Immature natural killer cell (primary cell): Measurements from ENCODE around the gene ST6GALNAC6. TPM values are rescaled to one million over a fixed set of nuclear protein-coding genes. Genes with fewer than 3 reads are reported as not detected.

Experiments
- DNase-seq, 3 donors: peaks; one replicate each; pipeline ENCODE4 v3.0.0; 2022; ENCODE audit warnings: mixed read lengths in 1 of 3
- H3K27ac Mint-ChIP-seq, 6 donors: one replicate each; pipeline ENCODE4 v1.8.0; 2020; ENCODE audit warnings: mixed read lengths in 6 of 6, mild to moderate bottlenecking in 5 of 6, inconsistent platforms in 4 of 6, moderate library complexity in 3 of 6
- H3K27me3 Mint-ChIP-seq, 3 donors: one replicate each; pipeline ENCODE4 v1.8.0; 2020 to 2021; ENCODE audit warnings: low read depth in 3 of 3, mild to moderate bottlenecking in 3 of 3, mixed read lengths in 3 of 3, moderate library complexity in 3 of 3, inconsistent platforms in 1 of 3
- H3K36me3 Mint-ChIP-seq, 3 donors: one replicate each; pipeline ENCODE4 v1.8.0; 2020; ENCODE audit warnings: mixed read lengths in 3 of 3, inconsistent platforms in 2 of 3, mild to moderate bottlenecking in 2 of 3
- H3K4me1 Mint-ChIP-seq, 2 donors: one replicate each; pipeline ENCODE4 v1.8.0; 2020; ENCODE audit warnings: inconsistent platforms in 2 of 2, mild to moderate bottlenecking in 2 of 2, mixed read lengths in 2 of 2, moderate library complexity in 1 of 2
- H3K4me3 Mint-ChIP-seq, 5 donors: one replicate each; pipeline ENCODE4 v1.8.0; 2020; ENCODE audit warnings: mild to moderate bottlenecking in 5 of 5, mixed read lengths in 5 of 5, inconsistent platforms in 3 of 5, moderate library complexity in 3 of 5
- H3K9me3 Mint-ChIP-seq, 6 donors: one replicate each; pipeline ENCODE4 v1.8.0; 2020; ENCODE audit warnings: mild to moderate bottlenecking in 6 of 6, mixed read lengths in 6 of 6, inconsistent platforms in 4 of 6, moderate library complexity in 3 of 6
- polyA plus RNA-seq, 3 donors: library from polyadenylated mRNA; unstranded; fragments of 300-500 nt; fragmentation: Illumina TruSeq; gene quantifications; one replicate each; pipeline ENCODE4 v1.2.3, GENCODE V29; 2021

Gene ST6GALNAC6, protein sequence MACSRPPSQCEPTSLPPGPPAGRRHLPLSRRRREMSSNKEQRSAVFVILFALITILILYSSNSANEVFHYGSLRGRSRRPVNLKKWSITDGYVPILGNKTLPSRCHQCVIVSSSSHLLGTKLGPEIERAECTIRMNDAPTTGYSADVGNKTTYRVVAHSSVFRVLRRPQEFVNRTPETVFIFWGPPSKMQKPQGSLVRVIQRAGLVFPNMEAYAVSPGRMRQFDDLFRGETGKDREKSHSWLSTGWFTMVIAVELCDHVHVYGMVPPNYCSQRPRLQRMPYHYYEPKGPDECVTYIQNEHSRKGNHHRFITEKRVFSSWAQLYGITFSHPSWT
- 10 to 100 TPM; 84.0 to 97.8 (median 94.1) TPM for polyA plus RNA-seq

DNA sequence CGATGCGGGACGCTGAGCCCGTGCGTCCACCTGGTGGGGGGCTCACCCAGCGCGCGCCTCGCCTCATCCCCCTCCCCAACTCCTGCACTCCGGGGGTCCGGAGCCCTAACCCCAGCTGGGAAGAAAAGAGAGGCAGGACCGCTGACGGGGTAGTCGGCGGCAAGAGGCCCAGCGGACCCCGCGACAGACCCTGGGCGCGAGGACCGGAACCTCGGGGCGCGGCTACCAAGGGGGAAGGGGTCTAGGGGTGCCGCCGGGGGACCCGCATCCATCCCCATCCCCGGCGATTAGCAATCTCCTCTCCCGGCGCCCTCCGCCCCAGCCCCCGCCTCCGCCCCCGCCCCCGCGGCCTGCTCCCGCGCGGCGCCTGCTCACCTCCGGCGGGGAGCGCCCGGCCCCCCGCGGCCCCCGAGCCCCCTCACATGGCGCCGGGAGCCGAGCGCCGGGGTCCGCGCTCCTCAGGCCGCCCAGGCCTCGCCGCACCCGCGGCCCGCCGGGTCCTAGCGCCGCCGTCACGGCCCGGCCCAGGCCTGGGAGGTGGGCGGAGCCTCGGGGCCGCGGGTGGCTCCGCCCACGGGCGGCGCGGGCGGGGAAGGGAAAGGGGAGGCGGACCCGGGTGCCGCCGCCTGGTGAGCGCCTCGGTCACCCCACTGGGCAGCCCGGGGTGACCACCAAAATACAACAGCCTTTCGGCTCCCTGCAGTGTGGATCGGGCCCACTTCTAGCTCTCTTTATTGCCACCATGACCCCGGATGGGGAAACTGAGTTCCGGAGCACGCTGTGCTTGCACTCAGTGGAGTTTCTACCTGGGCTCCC, at the start of gene ST6GALNAC6:
Gene ST6GALNAC6 (minus strand): TSS at position 476 of the 816 bp plus-strand sequence. CDS start 1,622 bp downstream, outside the sequence.
- peak; percentile 72 to 75 (median 72) for DNase-seq
- Mint-ChIP-seq H3K27me3 (peaks cover 6 to 12% (median 10%) of the 10 kb centered on the region in 3 donors), H3K9me3 (no peaks in the 10 kb centered on the region), H3K4me1 (peaks cover 64 to 66% of the 10 kb centered on the region in 2 donors), H3K27ac (peak within 1 kb of the TSS; percentile 66 to 90 (median 88)), H3K4me3 (peak within 1 kb of the TSS; percentile 83 to 89 (median 87)), H3K36me3 (peaks cover 14 to 22% (median 17%) of the 10 kb centered on the region in 3 donors)

DNA sequence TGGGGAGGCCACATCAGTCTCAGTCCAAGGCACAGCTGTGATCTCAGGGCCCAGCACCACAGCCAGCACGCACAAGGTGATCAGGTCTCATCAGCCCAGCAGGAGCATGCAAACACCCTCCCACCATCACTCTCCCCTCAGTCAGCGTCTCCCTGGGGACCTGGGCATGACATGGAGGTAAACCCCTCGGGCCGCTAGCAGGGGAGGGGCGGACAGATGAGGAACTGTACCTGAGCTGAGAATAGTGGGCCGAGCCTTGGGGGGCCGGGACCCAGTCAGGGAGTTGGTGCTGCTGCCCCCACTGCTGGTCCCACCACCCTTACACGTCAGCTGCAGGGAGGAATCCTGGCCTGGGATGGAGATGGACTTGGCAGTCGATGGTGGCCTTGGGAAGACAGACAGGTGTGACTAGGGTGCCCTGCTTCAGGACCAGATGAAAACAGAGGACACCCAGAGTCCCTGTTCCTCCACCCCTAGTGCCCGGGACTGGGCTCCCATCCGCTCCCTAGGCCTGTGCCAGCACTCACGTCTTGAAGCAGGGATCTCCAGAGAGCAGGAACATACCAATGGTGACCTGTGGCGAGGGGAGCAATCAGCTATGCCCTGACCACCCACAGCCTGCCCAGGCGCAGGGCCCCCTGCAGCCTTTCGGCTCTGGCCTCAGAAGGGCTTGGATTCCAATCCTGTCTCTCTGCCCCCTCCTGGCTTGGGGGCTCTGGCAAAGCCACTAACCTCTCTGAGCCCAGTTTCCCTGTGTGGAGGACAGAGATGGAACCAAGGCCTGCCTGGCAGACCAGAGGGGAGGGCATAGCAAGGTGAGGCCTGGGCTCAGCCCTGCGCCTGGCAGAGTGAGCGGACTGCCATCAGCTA, 48.7 kb upstream of the ST6GALNAC6 start:
- DNase-seq = no peak
- Mint-ChIP-seq H3K36me3 (peaks cover 0 to 4% (median 0%) of the 10 kb centered on the region in 3 donors), H3K27ac (peak overlapping the region in 2 of 6 donors; percentile 7 to 40), H3K4me3 (no peak overlapping the region), H3K9me3 (no peaks in the 10 kb centered on the region), H3K27me3 (no peaks in the 10 kb centered on the region), H3K4me1 (peaks cover under 1 to 8% of the 10 kb centered on the region in 2 donors)

DNA sequence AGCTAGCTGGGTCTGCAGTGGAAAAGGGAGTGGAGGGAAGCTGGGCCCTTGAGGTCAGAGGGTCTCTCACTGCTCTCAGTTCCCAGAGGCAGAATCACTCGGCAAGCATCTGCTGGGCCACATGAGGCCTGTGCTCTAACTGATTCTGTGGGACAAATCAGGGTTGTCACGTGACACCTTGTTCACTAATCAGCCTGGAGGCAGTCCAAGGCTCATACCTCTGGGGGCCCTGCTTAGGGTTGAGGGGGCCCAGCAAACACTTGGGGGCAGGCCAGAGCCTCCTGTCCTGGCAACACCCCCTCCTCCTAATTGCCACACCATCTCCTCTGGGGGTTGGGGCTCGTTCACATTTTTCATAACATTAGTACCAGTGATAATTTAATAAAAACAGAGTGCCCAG, 47.3 kb upstream of the ST6GALNAC6 start:
- Mint-ChIP-seq H3K9me3 (no peaks in the 10 kb centered on the region), H3K36me3 (peaks cover 0 to 8% (median 3%) of the 10 kb centered on the region in 3 donors), H3K27ac (no peak overlapping the region), H3K4me1 (peaks cover 6 to 8% of the 10 kb centered on the region in 2 donors), H3K4me3 (no peak overlapping the region), H3K27me3 (peaks cover 0 to 1% (median 0%) of the 10 kb centered on the region in 3 donors)
- DNase-seq = no peak

DNA sequence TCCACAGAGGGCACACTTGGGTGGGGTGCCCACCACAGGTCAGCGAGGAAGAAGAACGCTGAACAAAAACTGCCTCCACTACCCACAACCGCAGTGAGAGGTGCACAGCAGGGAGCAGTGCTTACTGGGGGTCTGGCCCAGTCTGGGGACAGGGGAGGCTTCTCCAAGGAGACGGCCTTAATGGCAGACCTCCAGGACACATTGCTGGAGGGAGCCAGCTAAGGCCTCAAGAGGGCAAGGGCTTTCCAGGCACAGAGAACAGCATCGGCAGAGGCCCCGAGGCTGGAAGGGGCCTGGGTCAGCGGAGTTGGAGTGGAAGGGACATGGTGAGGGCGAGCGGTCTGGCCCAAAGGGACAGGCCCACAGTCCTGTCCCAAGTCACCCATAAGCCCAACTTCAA, 46.5 kb upstream of the ST6GALNAC6 start:
- H3K36me3 Mint-ChIP-seq = peaks cover 0 to 8% (median 3%) of the 10 kb centered on the region in 3 donors
- no peak for DNase-seq
- H3K4me1 Mint-ChIP-seq = peaks cover 6 to 8% of the 10 kb centered on the region in 2 donors
- no peak overlapping the region for H3K27ac Mint-ChIP-seq
- peaks cover 0 to 3% (median 0%) of the 10 kb centered on the region in 3 donors for H3K27me3 Mint-ChIP-seq
- H3K4me3 Mint-ChIP-seq = no peak overlapping the region
- H3K9me3 Mint-ChIP-seq = no peaks in the 10 kb centered on the region

DNA sequence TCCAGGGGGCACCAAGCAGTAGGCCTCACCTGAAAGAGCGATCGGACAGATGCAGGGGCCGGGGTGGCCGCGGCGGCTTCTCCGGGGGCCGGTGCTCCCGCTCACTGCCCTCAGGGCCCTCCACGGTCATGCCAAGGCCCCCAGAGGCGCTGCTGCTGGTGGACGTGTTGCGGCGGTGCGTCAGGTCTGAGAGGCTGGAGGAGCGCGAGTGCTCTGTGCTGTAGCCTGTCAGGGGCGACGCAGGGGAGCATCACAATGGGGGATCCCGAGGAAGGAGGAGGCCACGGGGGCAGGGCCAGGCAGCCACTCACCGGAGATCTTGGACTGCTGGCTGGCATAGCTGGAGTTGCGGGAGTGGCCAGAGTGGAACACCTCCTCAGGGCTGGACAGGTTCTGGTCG, 45.9 kb upstream of the ST6GALNAC6 start:
- Mint-ChIP-seq H3K27me3 (peaks cover 0 to 3% (median 2%) of the 10 kb centered on the region in 3 donors), H3K4me3 (no peak overlapping the region), H3K27ac (no peak overlapping the region), H3K4me1 (peaks cover 6 to 8% of the 10 kb centered on the region in 2 donors), H3K36me3 (peaks cover 0 to 13% (median 3%) of the 10 kb centered on the region in 3 donors), H3K9me3 (no peaks in the 10 kb centered on the region)
- DNase-seq = no peak

DNA sequence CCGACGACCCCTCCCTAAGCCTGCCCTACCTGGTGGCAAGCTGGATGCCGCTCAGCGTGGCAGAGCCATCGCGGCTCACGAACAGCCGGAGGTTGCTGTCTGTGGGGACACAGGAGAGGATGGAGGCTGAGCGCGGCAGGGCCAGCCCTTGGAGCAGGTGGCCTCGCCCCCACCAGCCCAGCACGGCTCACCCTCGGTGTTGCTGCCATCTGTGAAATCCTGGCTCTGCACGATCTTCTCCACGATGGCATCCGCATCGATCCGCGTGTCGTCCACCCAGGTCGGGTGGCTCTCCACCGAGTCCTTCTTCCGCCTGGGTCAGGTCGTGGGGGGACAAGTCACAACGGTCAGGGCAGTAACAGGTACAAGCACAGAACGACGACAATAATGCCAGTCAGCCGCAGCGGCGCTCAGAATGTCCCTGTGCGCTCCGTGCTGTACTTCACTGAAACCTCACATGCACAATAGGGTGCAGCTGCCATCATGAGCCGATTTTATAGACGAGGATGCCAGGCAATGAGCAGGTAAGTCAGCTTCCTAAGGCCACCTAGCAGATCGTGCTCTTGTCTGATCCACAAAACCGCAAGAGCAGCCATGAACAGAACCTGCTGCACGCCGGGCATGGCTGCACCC, 45.3 kb upstream of the ST6GALNAC6 start:
- peaks cover 6 to 8% of the 10 kb centered on the region in 2 donors for H3K4me1 Mint-ChIP-seq

DNA sequence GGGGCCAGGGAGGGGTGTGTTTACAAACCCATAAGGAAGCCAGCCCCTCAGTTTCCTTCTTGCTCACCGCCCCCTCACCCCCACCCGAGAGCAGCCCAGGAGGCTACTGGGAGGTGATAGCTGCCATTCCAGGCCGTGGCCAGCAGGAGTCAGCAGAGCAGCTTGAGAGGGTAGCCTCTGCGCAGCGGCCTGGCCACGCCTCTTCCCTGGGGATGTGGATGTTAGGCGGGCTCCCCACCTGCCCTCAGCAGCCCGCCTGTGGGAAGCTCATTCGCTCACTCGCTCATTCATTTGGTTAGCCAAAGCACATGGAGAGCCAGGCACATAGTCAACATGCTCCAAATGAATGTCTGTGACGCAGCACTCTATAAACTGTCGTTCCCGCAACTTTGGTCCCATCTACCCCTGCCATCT, 44.3 kb upstream of the ST6GALNAC6 start:
- Mint-ChIP-seq H3K4me3 (no peak overlapping the region), H3K9me3 (no peaks in the 10 kb centered on the region), H3K36me3 (peaks cover 0 to 14% (median 3%) of the 10 kb centered on the region in 3 donors), H3K4me1 (peaks cover 6 to 7% of the 10 kb centered on the region in 2 donors), H3K27me3 (peaks cover 0 to 3% (median 2%) of the 10 kb centered on the region in 3 donors), H3K27ac (no peak overlapping the region)
- peak; percentile 60 to 66 (median 66) for DNase-seq

More for the DNA sequence above, 45.3 kb upstream of the ST6GALNAC6 start:
- Mint-ChIP-seq H3K27ac (no peak overlapping the region), H3K36me3 (peaks cover 0 to 14% (median 3%) of the 10 kb centered on the region in 3 donors), H3K4me3 (no peak overlapping the region), H3K27me3 (peaks cover 0 to 3% (median 2%) of the 10 kb centered on the region in 3 donors), H3K9me3 (no peaks in the 10 kb centered on the region)
- no peak for DNase-seq

DNA sequence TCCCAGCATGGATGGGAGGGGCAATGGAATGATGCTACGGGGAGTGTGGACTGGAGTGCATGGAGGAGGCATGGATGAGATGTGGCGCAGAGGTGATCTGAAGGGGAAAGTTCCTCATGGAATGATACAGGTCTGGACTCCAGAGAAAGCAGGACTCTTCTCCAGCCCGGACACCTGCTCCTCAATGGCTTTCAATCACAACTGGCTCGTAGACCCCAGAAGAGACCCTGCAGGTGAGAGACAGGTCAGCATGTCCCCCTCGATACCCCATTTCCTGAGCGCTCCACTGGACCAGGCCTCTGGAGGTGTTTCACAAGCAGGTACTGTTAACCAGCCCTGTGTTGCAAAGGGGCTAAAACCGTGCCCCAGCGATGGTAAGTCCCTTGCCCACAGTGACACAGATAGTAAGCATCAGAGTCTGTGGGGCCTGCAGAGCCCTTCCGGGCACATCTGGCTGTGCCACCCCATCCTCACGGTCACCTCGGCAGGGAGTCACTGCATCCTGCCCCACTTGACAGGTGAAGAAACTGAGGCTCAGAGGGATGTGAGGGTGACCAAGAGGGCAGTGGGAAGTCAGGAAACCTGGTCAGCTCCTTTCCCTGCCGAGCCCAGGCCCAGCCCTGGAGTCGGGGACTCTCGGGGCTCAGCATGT, 43.7 kb upstream of the ST6GALNAC6 start:
- Mint-ChIP-seq H3K36me3 (peaks cover 0 to 14% (median 3%) of the 10 kb centered on the region in 3 donors), H3K4me3 (no peak overlapping the region), H3K4me1 (peaks cover 6 to 8% of the 10 kb centered on the region in 2 donors), H3K9me3 (no peaks in the 10 kb centered on the region), H3K27me3 (peaks cover 0 to 3% (median 2%) of the 10 kb centered on the region in 3 donors), H3K27ac (peak overlapping the region in 2 of 6 donors; percentile 31 to 86)
- no peak for DNase-seq

DNA sequence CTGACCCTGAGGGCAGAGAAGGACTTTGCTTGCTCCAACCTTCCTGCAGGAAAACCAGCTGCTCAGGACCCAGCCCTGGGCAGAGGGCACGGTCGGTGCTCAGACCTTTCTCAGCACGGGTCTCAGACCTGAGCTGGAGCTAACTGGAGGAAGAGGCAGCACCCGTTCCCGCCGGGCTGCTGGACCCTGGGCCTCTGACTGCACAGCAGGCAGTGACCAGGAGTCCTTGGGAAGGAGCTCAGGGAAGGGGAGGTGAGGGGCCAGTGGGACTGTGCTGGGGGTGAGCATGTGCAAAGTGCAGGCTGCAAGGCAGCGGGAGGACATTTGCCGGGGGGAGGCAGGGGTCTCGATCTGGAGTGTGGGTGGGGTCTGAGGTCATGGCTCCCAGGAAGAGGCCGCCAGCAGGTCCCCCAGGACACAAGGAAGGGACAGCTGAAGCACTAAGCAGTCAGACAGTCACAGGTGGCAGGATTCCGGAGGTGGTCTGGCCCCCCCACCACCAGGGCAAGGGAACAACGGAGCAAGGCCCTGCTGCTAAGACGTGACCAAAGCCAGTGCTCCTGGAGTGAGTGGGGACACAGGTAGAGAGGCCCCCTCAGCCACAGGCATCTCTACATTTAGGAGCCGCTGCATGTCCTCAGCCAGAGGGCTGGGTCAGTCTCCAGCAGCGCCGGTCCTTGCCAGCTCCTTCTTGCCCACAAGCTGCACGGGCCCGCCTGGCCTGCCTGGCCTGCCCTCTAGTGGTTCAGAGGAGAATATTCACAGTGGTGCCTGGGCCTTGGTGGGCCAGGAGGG, 43.0 kb upstream of the ST6GALNAC6 start:
- H3K27ac Mint-ChIP-seq = peak overlapping the region in 2 of 6 donors; percentile 31 to 86
- H3K9me3 Mint-ChIP-seq = no peaks in the 10 kb centered on the region
- peak; percentile 45 to 59 (median 56) for DNase-seq
- peaks cover 13% of the 10 kb centered on the region in 2 donors for H3K4me1 Mint-ChIP-seq
- no peak overlapping the region for H3K4me3 Mint-ChIP-seq
- peaks cover 0 to 14% (median 3%) of the 10 kb centered on the region in 3 donors for H3K36me3 Mint-ChIP-seq
- H3K27me3 Mint-ChIP-seq = peaks cover 5 to 8% (median 7%) of the 10 kb centered on the region in 3 donors

DNA sequence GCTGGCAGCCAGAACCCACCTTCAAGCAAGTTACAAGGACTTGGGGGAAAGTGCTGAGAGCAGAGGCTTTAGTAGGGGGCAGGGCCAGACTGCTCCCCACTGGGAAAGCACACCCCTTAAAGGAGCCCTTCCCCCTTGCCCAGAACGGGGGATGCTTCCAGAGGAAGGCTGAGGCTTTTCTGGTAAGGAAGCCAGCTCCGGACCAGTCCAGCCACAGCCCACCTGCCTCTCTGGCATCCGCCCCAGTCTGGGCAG, 42.5 kb upstream of the ST6GALNAC6 start:
- Mint-ChIP-seq H3K4me1 (peaks cover 18 to 19% of the 10 kb centered on the region in 2 donors), H3K4me3 (no peak overlapping the region), H3K36me3 (peaks cover 0 to 14% (median 3%) of the 10 kb centered on the region in 3 donors), H3K9me3 (no peaks in the 10 kb centered on the region), H3K27me3 (peaks cover 5 to 13% (median 7%) of the 10 kb centered on the region in 3 donors), H3K27ac (no peak overlapping the region)
- DNase-seq = no peak

DNA sequence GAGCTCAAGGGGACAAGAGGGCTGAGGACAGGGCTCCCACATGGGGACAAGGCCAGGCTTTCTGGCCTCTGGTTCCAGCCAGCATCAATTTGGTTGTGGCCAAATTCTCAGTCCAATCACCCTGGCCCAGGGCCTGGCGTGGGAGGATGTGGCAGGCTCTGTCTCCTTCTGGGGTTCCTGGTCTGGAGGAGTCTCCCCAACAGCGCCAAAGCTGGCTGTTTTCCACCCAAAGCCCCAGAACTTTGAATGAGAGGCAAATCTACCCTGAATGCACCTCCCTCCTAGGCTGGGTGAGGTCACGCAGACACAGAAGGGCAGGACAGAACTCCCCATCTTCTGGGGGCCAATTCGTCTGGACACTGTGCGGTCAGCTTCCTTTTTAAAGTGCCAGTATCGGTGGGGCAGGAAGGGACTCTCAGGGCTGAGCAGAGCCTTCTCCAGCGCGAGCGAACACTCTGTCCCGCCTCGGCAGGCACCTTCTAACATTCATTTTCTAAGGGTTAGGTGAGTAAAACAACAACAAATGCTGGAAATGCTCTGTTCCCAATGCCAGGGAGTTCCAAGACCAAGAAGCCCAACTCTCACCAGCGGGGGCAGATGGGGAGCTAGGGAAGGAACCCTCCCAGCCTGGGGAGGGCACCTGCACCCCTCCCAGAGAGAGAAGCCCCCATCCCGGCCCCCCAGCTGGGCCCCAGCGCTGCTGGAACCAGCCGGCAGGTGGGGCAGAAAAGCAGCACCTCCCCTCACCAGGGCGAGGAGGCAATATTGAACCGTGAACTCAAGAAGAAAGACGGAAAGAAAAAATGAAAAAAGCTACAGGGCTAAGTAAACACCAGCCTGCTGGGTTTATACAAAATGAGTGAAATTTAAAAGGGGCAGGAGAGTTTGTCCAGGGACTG, 41.9 kb upstream of the ST6GALNAC6 start:
- no peak for DNase-seq
- Mint-ChIP-seq H3K27me3 (peaks cover 5 to 13% (median 7%) of the 10 kb centered on the region in 3 donors), H3K4me3 (no peak overlapping the region), H3K9me3 (no peaks in the 10 kb centered on the region), H3K27ac (no peak overlapping the region), H3K36me3 (peaks cover 0 to 14% (median 3%) of the 10 kb centered on the region in 3 donors), H3K4me1 (peaks cover 24% of the 10 kb centered on the region in 2 donors)
